Large intestine (tissue), 3 donors: ENCODE data around the gene KLC1. TPM values are rescaled to one million over a fixed set of nuclear protein-coding genes. Genes with fewer than 3 reads are reported as not detected.
"Not testable (repeated sequence)": the region's sequence is repeated elsewhere in the genome, so short reads cannot be mapped to it uniquely, and the experiment has no call there.

Experiments
- DNase-seq, 2 donors: peaks; one replicate each; pipeline versions ENCODE4 v3.0.0 to v3.0.0-alpha.2; 2013
- H3K27ac ChIP-seq: one replicate; pipeline ENCODE4 v1.5.1; 2013; ENCODE audit warnings: low read length
- H3K27me3 ChIP-seq: 2 replicates; pipeline ENCODE4 v1.6.1; 2013; ENCODE audit warnings: low read length; ENCODE audit not compliant: control insufficient read depth, insufficient read depth
- H3K36me3 ChIP-seq: 2 replicates; pipeline ENCODE4 v1.6.1; 2013; ENCODE audit warnings: low read length; ENCODE audit not compliant: control insufficient read depth, insufficient read depth
- H3K4me1 ChIP-seq: one replicate; pipeline ENCODE4 v1.6.1; 2013; ENCODE audit warnings: low read length; ENCODE audit not compliant: control insufficient read depth, insufficient read depth
- H3K4me3 ChIP-seq: one replicate; pipeline ENCODE4 v1.5.1; 2013; ENCODE audit warnings: low read length
- H3K9me3 ChIP-seq: one replicate; pipeline ENCODE4 v1.6.1; 2013; ENCODE audit warnings: mild to moderate bottlenecking, low read depth, low read length, moderate library complexity; ENCODE audit not compliant: control insufficient read depth
- WGBS: methylation state at CpG from one replicate; pipeline ENCODE4 v1.1.5; 2013; ENCODE audit warnings: low lambda C conversion rate; ENCODE audit not compliant: insufficient coverage; 5-methylcytosine and 5-hydroxymethylcytosine counted together
- polyA plus RNA-seq: library from polyadenylated mRNA; unstranded; fragments of 120-200 nt; gene quantifications from one replicate; pipeline ENCODE4 v1.2.1, GENCODE V29; 2013

KLC1 gene
- polyA plus RNA-seq, 1 donor: 115 TPM

DNA sequence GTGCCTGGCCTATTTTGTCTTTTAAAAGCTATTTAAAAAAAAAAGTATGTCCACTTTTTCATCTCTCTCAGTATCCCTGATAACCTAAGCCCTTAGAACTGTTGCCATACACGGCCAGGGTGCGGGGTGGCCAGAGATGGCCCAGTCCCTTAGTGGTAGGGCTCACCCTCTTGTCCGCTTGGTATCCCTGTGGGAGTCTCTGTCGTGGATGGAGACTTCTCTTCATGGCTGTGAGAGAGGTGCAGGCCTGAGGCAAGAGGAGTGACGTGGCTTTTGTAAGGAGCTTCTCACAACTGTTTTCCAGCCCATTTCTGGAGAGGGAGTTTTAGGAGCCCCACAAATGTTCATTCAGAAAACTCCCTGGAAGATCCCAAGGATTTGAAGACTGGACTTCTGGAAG lies 59.4 kb downstream of the KLC1 start:
- Histone ChIP-seq H3K9me3 (no peaks in the 10 kb centered on the region), H3K36me3 (peaks cover 72% of the 10 kb centered on the region), H3K4me3 (no peak overlapping the region), H3K4me1 (no peaks in the 10 kb centered on the region), H3K27ac (no peak overlapping the region), H3K27me3 (no peaks in the 10 kb centered on the region)
- WGBS: no CpG with 5 or more reads among the region's 5 CpGs
- no peak for DNase-seq

GRCh38 chr14:103688906-103689902 lies 60.2 kb downstream of the KLC1 start:
- no peaks in the 10 kb centered on the region for H3K4me1 ChIP-seq
- H3K36me3 ChIP-seq: peaks cover 73% of the 10 kb centered on the region
- H3K4me3 ChIP-seq: no peak overlapping the region
- H3K9me3 ChIP-seq: no peaks in the 10 kb centered on the region
- 82% methylated on average over 7 of the region's 16 CpGs for WGBS
- H3K27ac ChIP-seq: no peak overlapping the region
- H3K27me3 ChIP-seq: no peaks in the 10 kb centered on the region
- DNase-seq: no peak

- Histone ChIP-seq H3K4me1 (no peaks in the 10 kb centered on the region), H3K36me3 (peaks cover 72% of the 10 kb centered on the region), H3K4me3 (no peak overlapping the region), H3K27me3 (no peaks in the 10 kb centered on the region), H3K9me3 (no peaks in the 10 kb centered on the region), H3K27ac (no peak overlapping the region)
- DNase-seq: no peak
- WGBS: no CpG with 5 or more reads among the region's 8 CpGs
These were observed 61.3 kb downstream of the KLC1 start for GRCh38 chr14:103690332-103690731.

DNA sequence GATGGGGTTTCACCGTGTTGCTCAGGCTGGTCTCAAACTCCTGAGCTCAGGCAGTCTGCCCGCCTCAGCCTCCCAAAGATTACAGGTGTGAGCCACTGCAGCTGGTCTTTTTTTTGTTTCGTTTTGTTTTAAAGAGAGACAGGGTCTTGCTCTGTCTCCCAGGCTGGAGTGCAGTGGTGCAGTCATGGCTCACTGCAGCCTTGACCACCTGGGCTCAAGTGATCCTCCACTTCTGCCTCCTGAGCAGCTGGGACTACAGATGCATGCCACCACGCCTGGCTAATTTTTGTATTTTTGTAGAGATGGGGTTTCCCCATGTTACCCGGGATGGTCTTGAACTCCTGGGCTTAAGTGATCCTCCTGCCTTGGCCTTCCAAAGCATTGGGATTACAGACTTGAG lies 62.6 kb downstream of the KLC1 start:
- H3K9me3 ChIP-seq, DNase-seq, H3K4me1 ChIP-seq, H3K27ac ChIP-seq, H3K27me3 ChIP-seq, H3K4me3 ChIP-seq: not testable (repeated sequence)
- peaks cover 66% of the 10 kb centered on the region for H3K36me3 ChIP-seq
- no CpG with 5 or more reads among the region's 5 CpGs for WGBS

DNA sequence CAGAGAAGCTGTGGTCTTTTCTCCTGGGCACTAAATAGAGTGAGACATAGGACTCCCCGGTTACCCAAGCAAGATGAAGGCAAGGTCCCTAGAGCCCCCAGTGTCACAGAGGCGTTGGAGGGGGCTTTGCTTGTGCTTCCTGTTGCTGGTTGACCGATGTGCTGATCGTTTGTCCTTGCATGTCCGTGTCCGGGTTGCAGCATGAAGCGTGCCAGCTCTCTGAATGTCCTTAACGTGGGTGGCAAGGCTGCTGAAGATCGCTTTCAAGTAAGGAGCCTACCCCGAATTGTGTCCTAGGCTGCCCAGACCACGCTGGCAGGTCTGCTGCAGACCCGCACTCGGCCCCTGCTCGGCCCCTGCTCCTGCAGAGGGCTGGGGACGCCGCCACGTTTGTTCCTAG lies 63.1 kb downstream of the KLC1 start:
- peaks cover 2% of the 10 kb centered on the region for H3K4me1 ChIP-seq
- no peak overlapping the region for H3K27ac ChIP-seq
- DNase-seq: no peak
- no peaks in the 10 kb centered on the region for H3K9me3 ChIP-seq
- peaks cover 61% of the 10 kb centered on the region for H3K36me3 ChIP-seq
- no peaks in the 10 kb centered on the region for H3K27me3 ChIP-seq
- no CpG with 5 or more reads among the region's 17 CpGs for WGBS
- H3K4me3 ChIP-seq: no peak overlapping the region

DNA sequence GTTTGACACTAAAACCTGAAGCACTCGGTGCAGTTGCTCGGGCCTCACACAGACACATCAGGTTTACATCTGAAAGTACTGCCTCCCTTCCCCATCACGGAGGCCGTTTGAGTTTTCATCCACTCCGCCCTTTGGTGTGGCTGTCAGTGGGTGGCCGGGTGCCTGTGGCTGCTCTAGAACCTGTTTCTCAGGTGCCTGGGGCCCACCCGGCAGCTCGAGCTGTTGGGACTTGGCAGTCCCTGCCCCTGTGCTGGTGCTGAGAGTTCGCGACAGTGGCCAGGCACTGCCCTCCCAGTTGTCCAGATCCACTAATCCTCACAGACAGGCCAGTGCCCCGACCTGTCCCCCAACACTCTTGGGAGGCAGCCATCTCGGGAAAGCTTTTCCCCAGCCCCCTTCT lies 63.9 kb downstream of the KLC1 start:
- H3K36me3 ChIP-seq: peaks cover 65% of the 10 kb centered on the region
- no peaks in the 10 kb centered on the region for H3K9me3 ChIP-seq
- DNase-seq: no peak
- no CpG with 5 or more reads among the region's 12 CpGs for WGBS
- H3K4me1 ChIP-seq: peaks cover 2% of the 10 kb centered on the region
- H3K4me3 ChIP-seq: no peak overlapping the region
- no peaks in the 10 kb centered on the region for H3K27me3 ChIP-seq
- no peak overlapping the region for H3K27ac ChIP-seq

DNA sequence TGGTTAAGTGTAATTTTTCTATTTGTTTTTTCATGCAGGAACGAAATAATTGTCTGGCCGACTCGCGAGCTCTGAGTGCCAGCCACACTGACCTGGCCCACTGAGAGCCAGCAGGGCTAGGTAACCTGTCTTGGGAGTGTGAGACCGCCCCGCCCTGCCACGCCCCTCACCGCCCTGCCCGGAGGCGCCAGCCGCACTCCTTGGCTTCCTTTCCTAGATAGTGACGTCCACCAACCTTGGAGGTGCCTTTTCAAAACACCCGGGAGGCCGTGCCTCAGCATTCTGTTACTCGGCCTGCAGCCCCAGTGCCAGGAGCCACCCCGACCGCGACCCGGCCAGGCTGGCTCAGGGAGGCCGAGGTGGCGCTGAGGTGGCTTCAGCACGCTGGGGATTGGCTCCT lies 64.5 kb downstream of the KLC1 start:
- no peak overlapping the region for H3K27ac ChIP-seq
- H3K4me1 ChIP-seq: peaks cover 2% of the 10 kb centered on the region
- DNase-seq: peak in 1 of 2 donors; percentile 31
- H3K36me3 ChIP-seq: peaks cover 67% of the 10 kb centered on the region
- H3K9me3 ChIP-seq: no peaks in the 10 kb centered on the region
- no peak overlapping the region for H3K4me3 ChIP-seq
- no peaks in the 10 kb centered on the region for H3K27me3 ChIP-seq
- WGBS: no CpG with 5 or more reads among the region's 22 CpGs

- H3K27ac ChIP-seq: no peak overlapping the region
- no CpG with 5 or more reads among the region's 20 CpGs for WGBS
- no peak overlapping the region for H3K4me3 ChIP-seq
- no peak for DNase-seq
- no peaks in the 10 kb centered on the region for H3K27me3 ChIP-seq
- H3K4me1 ChIP-seq: peaks cover 2% of the 10 kb centered on the region
- H3K36me3 ChIP-seq: peaks cover 68% of the 10 kb centered on the region
- no peaks in the 10 kb centered on the region for H3K9me3 ChIP-seq
These were observed 65.6 kb downstream of the KLC1 start for GRCh38 chr14:103694572-103695026.

- no peaks in the 10 kb centered on the region for H3K9me3 ChIP-seq
- WGBS: no CpG with 5 or more reads among the region's 14 CpGs
- H3K4me3 ChIP-seq: no peak overlapping the region
- peaks cover 9% of the 10 kb centered on the region for H3K4me1 ChIP-seq
- DNase-seq: no peak
- no peak overlapping the region for H3K27ac ChIP-seq
- no peaks in the 10 kb centered on the region for H3K27me3 ChIP-seq
- peaks cover 69% of the 10 kb centered on the region for H3K36me3 ChIP-seq
These were observed 66.5 kb downstream of the KLC1 start for GRCh38 chr14:103695296-103696069.

DNA sequence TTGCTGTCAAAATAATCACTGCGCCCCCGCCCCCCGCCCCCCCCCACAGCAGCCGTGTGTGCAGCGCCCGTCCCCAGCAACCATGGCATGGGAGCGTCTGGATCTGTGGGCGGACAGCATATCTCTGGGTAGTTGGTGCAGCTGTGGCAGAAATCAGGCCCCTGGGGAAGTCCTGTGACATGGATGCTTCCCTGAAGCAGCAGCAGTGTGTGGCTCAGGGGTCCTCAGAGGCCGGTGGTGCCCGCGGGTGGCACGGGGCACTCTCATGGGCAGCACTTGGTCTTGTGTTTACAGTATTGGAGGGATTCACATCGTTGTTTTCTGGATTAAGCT lies 67.0 kb downstream of the KLC1 start:
- peaks cover 71% of the 10 kb centered on the region for H3K36me3 ChIP-seq
- DNase-seq: no peak
- H3K27ac ChIP-seq: no peak overlapping the region
- no peak overlapping the region for H3K4me3 ChIP-seq
- H3K4me1 ChIP-seq: peaks cover 14% of the 10 kb centered on the region
- WGBS: no CpG with 5 or more reads among the region's 13 CpGs
- no peaks in the 10 kb centered on the region for H3K9me3 ChIP-seq
- no peaks in the 10 kb centered on the region for H3K27me3 ChIP-seq
